Sigmoid colon (tissue), 7 donors: ENCODE measurements around the gene RIMBP2. TPM values are rescaled to one million over a fixed set of nuclear protein-coding genes. Genes with fewer than 3 reads are reported as not detected.

ENCODE experiments used
- DNase-seq: peaks from one replicate; pipeline ENCODE4 v3.0.0-alpha.2; 2019
- H3K27ac ChIP-seq, 4 donors: fragments of 200-600 bp; sonication (generic); one replicate each; pipeline ENCODE4 v1.5.1; 2016 to 2019; ENCODE audit warnings: mild to moderate bottlenecking in 1 of 4
- H3K27me3 ChIP-seq, 3 donors: fragments of 200-600 bp; sonication (generic); one replicate each; pipeline ENCODE4 v1.5.1; 2019; ENCODE audit warnings: mild to moderate bottlenecking in 1 of 3
- H3K36me3 ChIP-seq, 4 donors: fragments of 200-600 bp; sonication (generic); one replicate each; pipeline ENCODE4 v1.5.1; 2016 to 2019
- H3K4me1 ChIP-seq, 4 donors: fragments of 200-600 bp; sonication (generic); one replicate each; pipeline ENCODE4 v1.5.1; 2017 to 2019
- H3K4me3 ChIP-seq, 4 donors: fragments of 200-600 bp; sonication (generic); one replicate each; pipeline ENCODE4 v1.5.1; 2017 to 2019; ENCODE audit warnings: mild to moderate bottlenecking in 2 of 4, moderate library complexity in 1 of 4
- H3K9me3 ChIP-seq, 4 donors: fragments of 200-600 bp in 3 of 4; sonication (generic) in 3 of 4; one replicate each; pipeline versions ENCODE4 v1.5.1 to v1.6.1; 2013 to 2019
- EP300 ChIP-seq, 4 donors: sonication (generic); formaldehyde crosslinking; IDR thresholded peaks; one replicate each; pipeline ENCODE4 v1.6.1; 2017; ENCODE audit warnings: antibody characterized with exemption in 4 of 4
- POLR2A ChIP-seq, 2 donors: fragments of 450-650 bp; IDR thresholded peaks; one replicate each; pipeline ENCODE4 v1.6.1; 2016; ENCODE audit warnings: antibody characterized with exemption in 2 of 2, mild to moderate bottlenecking in 2 of 2, moderate library complexity in 2 of 2
- POLR2AphosphoS5 ChIP-seq, 4 donors: sonication (generic); formaldehyde crosslinking; IDR thresholded peaks; one replicate each; pipeline ENCODE4 v1.6.1; 2017; ENCODE audit warnings: antibody characterized with exemption in 4 of 4
- WGBS, 2 donors: extraction: QIAGEN DNeasy Blood & Tissue Kit; methylation state at CpG; one replicate each; pipeline ENCODE4 v1.1.7; 2013; 5-methylcytosine and 5-hydroxymethylcytosine counted together
- intact Hi-C: fragments of 100-400 bp; cut with DNase I; formaldehyde crosslinking; loops from one replicate; pipeline ENCODE4 v1.15.1; 2023
- polyA plus RNA-seq, 3 donors: library from polyadenylated mRNA; stranded (reverse); fragments of 200-250 nt; gene quantifications; one replicate each; pipeline ENCODE4 v1.2.3, GENCODE V29; 2013
- total RNA-seq, 4 donors: library from RNA; depleted of rRNA; stranded (reverse); fragments of >200 nt; gene quantifications; one replicate each; pipeline ENCODE4 v1.1.0, GENCODE V29; 2016
- TF ChIP-seq, protein P1 (sequence below), 4 experiments: fragments of 450-650 bp in 3 of 4; fragments of 200-600 bp in 1 of 4; IDR thresholded peaks; one replicate each; pipeline ENCODE4 v1.5.1; 2016 to 2019; ENCODE audit warnings: antibody characterized with exemption in 4 of 4, mild to moderate bottlenecking in 3 of 4, moderate library complexity in 2 of 4
- donor health status: healthy with polysubstance abuse.
- donor health status: Bipolar disorder and iron deficiency.
- donor health status: healthy.

Gene RIMBP2
- total and polyA plus RNA-seq, 7 donors = under 0.01 to 5.5 (median 1.4) TPM

- H3K27me3 ChIP-seq = peaks cover 0 to 13% (median 0%) of the 10 kb centered on the region in 3 donors
- H3K4me3 ChIP-seq = no peak overlapping the region
- intact Hi-C loops = loop anchor here (10.0 kb wide), 1 partner anchor 704 kb away; no protein-coding TSS in a partner anchor
- H3K9me3 ChIP-seq = no peaks in the 10 kb centered on the region
- H3K36me3 ChIP-seq = no peaks in the 10 kb centered on the region
- TF ChIP-seq EP300 (IDR thresholded peaks at IDR 0.05) = no peak
- TF ChIP-seq POLR2A (IDR thresholded peaks at IDR 0.05) = no peak
- no peak for TF ChIP-seq POLR2AphosphoS5 (IDR thresholded peaks at IDR 0.05)
- H3K27ac ChIP-seq = no peak overlapping the region
- DNase-seq = no peak
- peaks cover 0 to 6% (median 2%) of the 10 kb centered on the region in 4 donors for H3K4me1 ChIP-seq
- WGBS, 2 donors = 57 to 64% methylated on average over 10 of the region's 10 CpGs
These were observed 32.7 kb upstream of the RIMBP2 start for GRCh38 chr12:130748786-130749185.

DNA sequence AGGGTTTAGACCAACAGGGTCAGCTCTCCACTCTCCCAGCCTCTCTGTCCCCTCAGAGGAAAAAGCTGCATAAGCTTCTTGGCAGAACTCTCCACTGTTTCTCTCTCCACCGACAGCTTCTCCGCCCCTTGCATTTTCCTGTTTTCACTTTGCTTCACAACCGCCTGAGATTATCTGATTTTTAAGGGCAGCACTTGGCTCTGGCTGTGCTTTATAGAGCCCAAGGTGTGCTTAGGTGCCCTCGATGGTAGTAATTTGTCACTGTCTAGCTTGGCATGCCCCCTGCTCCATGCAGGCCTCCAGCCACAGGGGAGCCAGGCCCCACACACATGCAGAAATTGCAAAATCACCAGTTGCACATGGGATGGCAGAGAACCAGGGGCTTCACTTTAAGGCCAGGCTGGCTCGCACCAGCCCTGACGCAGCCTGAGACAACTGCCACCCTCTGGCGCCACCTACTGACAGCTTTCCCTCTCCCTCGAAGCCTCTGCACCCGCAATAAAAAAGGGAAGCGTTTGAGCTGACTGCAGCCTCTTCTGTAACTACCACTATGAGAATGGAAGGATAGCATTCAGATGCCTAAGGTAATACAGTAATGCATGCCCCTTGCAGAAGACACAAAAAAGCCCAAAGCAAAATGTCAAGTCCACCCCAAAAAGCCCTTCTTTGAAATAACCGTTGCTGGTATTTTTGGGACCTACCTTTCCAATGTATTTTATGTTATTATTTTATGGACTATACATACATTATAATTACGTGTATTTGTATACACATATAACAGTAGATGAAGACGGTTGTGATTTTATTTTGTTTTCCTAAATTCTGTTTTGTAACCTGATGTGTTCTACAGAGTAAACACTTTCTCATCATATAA is 32.0 kb upstream of the RIMBP2 start:
- intact Hi-C loops = loop anchor here (10.0 kb wide), 1 partner anchor 703 kb away; no protein-coding TSS in a partner anchor
- no peaks in the 10 kb centered on the region for H3K36me3 ChIP-seq
- no peak overlapping the region for H3K27ac ChIP-seq
- 5 to 8% methylated on average over 13 of the region's 13 CpGs for WGBS, 2 donors
- H3K9me3 ChIP-seq = no peaks in the 10 kb centered on the region
- DNase-seq = peak; percentile 76
- H3K27me3 ChIP-seq = peaks cover 0 to 11% (median 0%) of the 10 kb centered on the region in 3 donors
- no peak overlapping the region for H3K4me3 ChIP-seq
- TF ChIP-seq, protein P1, sequence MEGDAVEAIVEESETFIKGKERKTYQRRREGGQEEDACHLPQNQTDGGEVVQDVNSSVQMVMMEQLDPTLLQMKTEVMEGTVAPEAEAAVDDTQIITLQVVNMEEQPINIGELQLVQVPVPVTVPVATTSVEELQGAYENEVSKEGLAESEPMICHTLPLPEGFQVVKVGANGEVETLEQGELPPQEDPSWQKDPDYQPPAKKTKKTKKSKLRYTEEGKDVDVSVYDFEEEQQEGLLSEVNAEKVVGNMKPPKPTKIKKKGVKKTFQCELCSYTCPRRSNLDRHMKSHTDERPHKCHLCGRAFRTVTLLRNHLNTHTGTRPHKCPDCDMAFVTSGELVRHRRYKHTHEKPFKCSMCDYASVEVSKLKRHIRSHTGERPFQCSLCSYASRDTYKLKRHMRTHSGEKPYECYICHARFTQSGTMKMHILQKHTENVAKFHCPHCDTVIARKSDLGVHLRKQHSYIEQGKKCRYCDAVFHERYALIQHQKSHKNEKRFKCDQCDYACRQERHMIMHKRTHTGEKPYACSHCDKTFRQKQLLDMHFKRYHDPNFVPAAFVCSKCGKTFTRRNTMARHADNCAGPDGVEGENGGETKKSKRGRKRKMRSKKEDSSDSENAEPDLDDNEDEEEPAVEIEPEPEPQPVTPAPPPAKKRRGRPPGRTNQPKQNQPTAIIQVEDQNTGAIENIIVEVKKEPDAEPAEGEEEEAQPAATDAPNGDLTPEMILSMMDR (IDR thresholded peaks at IDR 0.05) = peak in 3 of 4 experiments; percentile 50 to 77 (median 60)
- TF ChIP-seq POLR2A (IDR thresholded peaks at IDR 0.05) = no peak
- peaks cover 0 to 6% (median 2%) of the 10 kb centered on the region in 4 donors for H3K4me1 ChIP-seq

- peaks cover 0 to 6% (median 0%) of the 10 kb centered on the region in 3 donors for H3K27me3 ChIP-seq
- 53 to 78% methylated on average over 9 of the region's 9 CpGs for WGBS, 2 donors
- no peak for TF ChIP-seq EP300 (IDR thresholded peaks at IDR 0.05)
- TF ChIP-seq, protein P1 (IDR thresholded peaks at IDR 0.05) = no peak
- TF ChIP-seq POLR2AphosphoS5 (IDR thresholded peaks at IDR 0.05) = no peak
- no peak for TF ChIP-seq POLR2A (IDR thresholded peaks at IDR 0.05)
- H3K4me1 ChIP-seq = peaks cover 0 to 6% (median 2%) of the 10 kb centered on the region in 4 donors
- H3K9me3 ChIP-seq = no peaks in the 10 kb centered on the region
- DNase-seq = no peak
- no peaks in the 10 kb centered on the region for H3K36me3 ChIP-seq
- intact Hi-C loops = loop anchor here (10.0 kb wide), 1 partner anchor 702 kb away; no protein-coding TSS in a partner anchor
- no peak overlapping the region for H3K27ac ChIP-seq
- no peak overlapping the region for H3K4me3 ChIP-seq
These were observed 30.4 kb upstream of the RIMBP2 start for GRCh38 chr12:130746546-130746945.

DNA sequence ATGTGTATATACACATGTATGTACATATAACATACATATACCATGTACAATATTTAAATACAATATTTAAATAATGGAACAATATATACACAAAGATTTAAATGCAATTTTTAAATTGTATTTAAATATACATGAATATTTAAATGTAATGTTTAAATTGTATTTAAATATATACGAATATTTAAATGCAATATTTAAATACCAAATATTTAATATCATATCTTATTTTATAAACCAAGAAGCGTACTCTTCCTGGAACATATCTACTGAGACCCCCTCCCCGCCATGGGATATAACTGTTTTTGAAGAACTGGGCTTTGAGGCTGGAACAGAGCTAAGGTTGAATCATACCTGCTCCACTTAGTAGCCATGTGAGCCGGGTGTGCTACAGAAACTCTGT is 29.8 kb upstream of the RIMBP2 start:
- no peaks in the 10 kb centered on the region for H3K36me3 ChIP-seq
- H3K4me1 ChIP-seq = peaks cover 0 to 6% (median 2%) of the 10 kb centered on the region in 4 donors
- H3K27me3 ChIP-seq = peaks cover 0 to 6% (median 0%) of the 10 kb centered on the region in 3 donors
- DNase-seq = no peak
- no peak overlapping the region for H3K4me3 ChIP-seq
- WGBS, 2 donors = 83 to 87% methylated on average over 4 of the region's 4 CpGs
- TF ChIP-seq POLR2A (IDR thresholded peaks at IDR 0.05) = no peak
- no peak for TF ChIP-seq EP300 (IDR thresholded peaks at IDR 0.05)
- no peak for TF ChIP-seq POLR2AphosphoS5 (IDR thresholded peaks at IDR 0.05)
- TF ChIP-seq, protein P1 (IDR thresholded peaks at IDR 0.05) = no peak
- intact Hi-C loops = loop anchor here (10.0 kb wide), 1 partner anchor 701 kb away; no protein-coding TSS in a partner anchor
- H3K27ac ChIP-seq = no peak overlapping the region
- no peaks in the 10 kb centered on the region for H3K9me3 ChIP-seq

- no peaks in the 10 kb centered on the region for H3K9me3 ChIP-seq
- H3K4me3 ChIP-seq = no peak overlapping the region
- 80 to 81% methylated on average over 5 of the region's 5 CpGs for WGBS, 2 donors
- intact Hi-C loops = loop anchor here (10.0 kb wide), 1 partner anchor 699 kb away; no protein-coding TSS in a partner anchor
- no peak overlapping the region for H3K27ac ChIP-seq
- H3K27me3 ChIP-seq = peaks cover 0 to 14% (median 0%) of the 10 kb centered on the region in 3 donors
- no peaks in the 10 kb centered on the region for H3K36me3 ChIP-seq
- TF ChIP-seq POLR2AphosphoS5 (IDR thresholded peaks at IDR 0.05) = no peak
- TF ChIP-seq EP300 (IDR thresholded peaks at IDR 0.05) = no peak
- no peak for TF ChIP-seq POLR2A (IDR thresholded peaks at IDR 0.05)
- peaks cover 0 to 6% (median 2%) of the 10 kb centered on the region in 4 donors for H3K4me1 ChIP-seq
- DNase-seq = peak; percentile 20
These were observed 28.2 kb upstream of the RIMBP2 start for GRCh38 chr12:130744274-130744673.
